WTC11 (cell line): Measurements from ENCODE around the gene DRG2. TPM values are rescaled to one million over a fixed set of nuclear protein-coding genes. Genes with fewer than 3 reads are reported as not detected.

Experiments
- ATAC-seq: fragments of 200-7000 bp; cut with Tn5 transposase; 2 replicates; pipeline ENCODE4 v1.10.0; 2021; ENCODE audit warnings: mild to moderate bottlenecking, moderate library complexity
- CTCF ChIA-PET: fragments of 300-600 bp; sonication (Branson Sonifier 250); formaldehyde crosslinking; loops from one replicate; lab custom pipeline; 2021; ENCODE audit warnings: antibody characterized with exemption; lab: Charles Lee
- POLR2A ChIA-PET: fragments of 350-600 bp; sonication (Branson Sonifier 250); formaldehyde crosslinking; loops from one replicate; lab custom pipeline; 2021; ENCODE audit warnings: antibody characterized with exemption; lab: Charles Lee
- DNase-seq: peaks from one replicate; pipeline ENCODE4 v3.0.0; 2021; ENCODE audit warnings: low spot score
- H3K27ac Mint-ChIP-seq: 2 replicates; pipeline ENCODE4 v1.8.0; 2021; ENCODE audit warnings: mixed read lengths
- H3K27me3 Mint-ChIP-seq: 2 replicates; pipeline ENCODE4 v1.8.0; 2021; ENCODE audit warnings: low read depth, mild to moderate bottlenecking, moderate library complexity, mixed read lengths
- H3K36me3 Mint-ChIP-seq: 2 replicates; pipeline ENCODE4 v1.8.0; 2021; ENCODE audit warnings: mixed read lengths
- H3K4me1 Mint-ChIP-seq: 2 replicates; pipeline ENCODE4 v1.8.0; 2022; ENCODE audit warnings: mixed read lengths
- H3K4me3 Mint-ChIP-seq: 2 replicates; pipeline ENCODE4 v1.8.0; 2021; ENCODE audit warnings: mild to moderate bottlenecking, moderate library complexity, mixed read lengths
- H3K9me3 Mint-ChIP-seq: 2 replicates; pipeline ENCODE4 v1.8.0; 2021; ENCODE audit warnings: mixed read lengths
- ELF4 ChIP-seq: sonication (generic); formaldehyde crosslinking; IDR thresholded peaks from 2 replicates; pipeline ENCODE4 v1.8.1; 2022; ENCODE audit warnings: low read depth, mild to moderate bottlenecking, moderate library complexity, missing genetic modification reagents
- FOXP1 ChIP-seq: sonication (generic); formaldehyde crosslinking; IDR thresholded peaks from 2 replicates; pipeline ENCODE4 v1.8.0; 2022; ENCODE audit warnings: missing genetic modification reagents, mild to moderate bottlenecking, moderate library complexity, borderline replicate concordance
- GABPB1 ChIP-seq: sonication (generic); formaldehyde crosslinking; IDR thresholded peaks from 2 replicates; pipeline ENCODE4 v1.8.1; 2023; ENCODE audit warnings: mild to moderate bottlenecking, missing genetic modification reagents
- GRHL2 ChIP-seq: fragments of 250-450 bp; sonication (Bioruptor Pico); IDR thresholded peaks from 2 replicates; pipeline ENCODE4 v1.8.0; 2022; ENCODE audit warnings: mild to moderate bottlenecking, moderate library complexity; ENCODE audit not compliant: insufficient replicate concordance, severe bottlenecking
- MYBL2 ChIP-seq: sonication (generic); formaldehyde crosslinking; IDR thresholded peaks from 2 replicates; pipeline ENCODE4 v1.8.1; 2023; ENCODE audit warnings: mild to moderate bottlenecking, moderate library complexity, missing genetic modification reagents
- USF1 ChIP-seq: sonication (generic); formaldehyde crosslinking; IDR thresholded peaks from 2 replicates; pipeline ENCODE4 v1.8.0; 2022; ENCODE audit warnings: mild to moderate bottlenecking, missing genetic modification reagents
- ZNF138 ChIP-seq: sonication (generic); formaldehyde crosslinking; conservative IDR thresholded peaks from 2 replicates; pipeline ENCODE4 v1.8.1; 2022; ENCODE audit warnings: mild to moderate bottlenecking, moderate library complexity, missing genetic modification reagents
- ZNF281 ChIP-seq: sonication (generic); formaldehyde crosslinking; IDR thresholded peaks from 2 replicates; pipeline ENCODE4 v1.8.0; 2023; ENCODE audit warnings: mild to moderate bottlenecking, missing genetic modification reagents
- ZNF416 ChIP-seq: fragments of 250-450 bp; sonication (Bioruptor Pico); IDR thresholded peaks from 2 replicates; pipeline ENCODE4 v1.9.0; 2021; ENCODE audit warnings: mild to moderate bottlenecking, inconsistent platforms
- ZNF671 ChIP-seq: fragments of 250-450 bp; sonication (Bioruptor Pico); IDR thresholded peaks from 2 replicates; pipeline ENCODE4 v1.8.0; 2021; ENCODE audit warnings: mild to moderate bottlenecking
- total RNA-seq: library from RNA; stranded (reverse); gene quantifications from 3 replicates; pipeline ENCODE4 v1.2.3, GENCODE V29; 2021
- TF ChIP-seq, protein P1 (sequence below): fragments of 250-450 bp; sonication (Bioruptor Pico); IDR thresholded peaks from 2 replicates; pipeline ENCODE4 v1.9.0; 2021; ENCODE audit warnings: mild to moderate bottlenecking, borderline replicate concordance
- TF ChIP-seq, protein P2 (sequence below): sonication (generic); formaldehyde crosslinking; IDR thresholded peaks from 2 replicates; pipeline ENCODE4 v1.8.0; 2023; ENCODE audit warnings: missing genetic modification reagents, mild to moderate bottlenecking, borderline replicate concordance
- TF ChIP-seq, protein P3 (sequence below): sonication (generic); formaldehyde crosslinking; conservative IDR thresholded peaks from 2 replicates; pipeline ENCODE4 v1.8.1; 2023; ENCODE audit warnings: mild to moderate bottlenecking, low read depth, missing genetic modification reagents, moderate library complexity
- TF ChIP-seq, protein P4 (sequence below): sonication (generic); formaldehyde crosslinking; IDR thresholded peaks from 2 replicates; pipeline ENCODE4 v1.8.1; 2023; ENCODE audit warnings: mild to moderate bottlenecking, moderate library complexity, missing genetic modification reagents

DRG2 gene
- total RNA-seq, 1 experiment from 2014 or later = 41.4 TPM

DNA sequence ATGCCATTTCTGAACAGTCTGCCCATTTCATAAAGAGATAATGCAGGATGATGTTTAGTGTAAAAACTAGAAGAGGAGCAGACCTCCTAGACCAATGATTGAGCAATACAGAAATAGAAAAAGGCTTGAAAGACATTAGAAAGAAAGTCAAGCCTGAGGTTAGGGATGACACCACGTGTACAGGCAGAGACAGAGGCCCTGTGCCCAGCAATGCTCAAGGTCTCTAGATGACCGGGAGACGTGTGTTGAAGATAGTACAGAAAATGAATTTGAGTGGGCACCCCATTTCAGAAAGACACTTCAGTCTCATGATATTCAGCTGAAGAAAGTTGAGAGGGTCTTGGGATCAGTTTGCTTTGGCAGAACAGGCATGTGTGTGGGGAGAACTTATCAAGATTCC, 43.1 kb upstream of the DRG2 start:
- H3K27ac Mint-ChIP-seq = no peak overlapping the region
- no peak overlapping the region for H3K4me3 Mint-ChIP-seq
- no peaks in the 10 kb centered on the region for H3K9me3 Mint-ChIP-seq
- ChIA-PET CTCF (no interaction called here), POLR2A (no interaction called here)
- peaks cover 19% of the 10 kb centered on the region for H3K36me3 Mint-ChIP-seq
- ATAC-seq (no peak), DNase-seq (no peak)
- peaks cover 18% of the 10 kb centered on the region for H3K4me1 Mint-ChIP-seq
- no peak for TF ChIP-seq ZNF416 (CRISPR knock-in tag)
- no peaks in the 10 kb centered on the region for H3K27me3 Mint-ChIP-seq

GRCh38 chr17:18045691-18046350, 41.9 kb upstream of the DRG2 start:
- no peak for ATAC-seq
- ChIA-PET CTCF (interaction anchor here (0.6 kb wide), 2 partner anchors 11 to 25 kb away, joined by 3 to 5 read pairs; no protein-coding TSS in a partner anchor), POLR2A (interaction anchor here (0.7 to 0.8 kb wide), 2 partner anchors 33 to 370 kb away, joined by 3 read pairs; no protein-coding TSS in a partner anchor)
- Mint-ChIP-seq H3K9me3 (no peaks in the 10 kb centered on the region), H3K27ac (no peak overlapping the region), H3K4me1 (peaks cover 10% of the 10 kb centered on the region), H3K27me3 (no peaks in the 10 kb centered on the region), H3K4me3 (no peak overlapping the region), H3K36me3 (peaks cover 19% of the 10 kb centered on the region)
- no peak for DNase-seq
- TF ChIP-seq GABPB1 (no peak), FOXP1 (CRISPR knock-in tag) (no peak), ZNF138 (CRISPR knock-in tag) (no peak), MYBL2 (no peak), ZNF671 (no peak), USF1 (CRISPR knock-in tag) (no peak), ZNF416 (CRISPR knock-in tag) (no peak), ZNF281 (no peak), GRHL2 (CRISPR knock-in tag) (no peak), ELF4 (CRISPR knock-in tag) (no peak)
- TF ChIP-seq, protein P1, sequence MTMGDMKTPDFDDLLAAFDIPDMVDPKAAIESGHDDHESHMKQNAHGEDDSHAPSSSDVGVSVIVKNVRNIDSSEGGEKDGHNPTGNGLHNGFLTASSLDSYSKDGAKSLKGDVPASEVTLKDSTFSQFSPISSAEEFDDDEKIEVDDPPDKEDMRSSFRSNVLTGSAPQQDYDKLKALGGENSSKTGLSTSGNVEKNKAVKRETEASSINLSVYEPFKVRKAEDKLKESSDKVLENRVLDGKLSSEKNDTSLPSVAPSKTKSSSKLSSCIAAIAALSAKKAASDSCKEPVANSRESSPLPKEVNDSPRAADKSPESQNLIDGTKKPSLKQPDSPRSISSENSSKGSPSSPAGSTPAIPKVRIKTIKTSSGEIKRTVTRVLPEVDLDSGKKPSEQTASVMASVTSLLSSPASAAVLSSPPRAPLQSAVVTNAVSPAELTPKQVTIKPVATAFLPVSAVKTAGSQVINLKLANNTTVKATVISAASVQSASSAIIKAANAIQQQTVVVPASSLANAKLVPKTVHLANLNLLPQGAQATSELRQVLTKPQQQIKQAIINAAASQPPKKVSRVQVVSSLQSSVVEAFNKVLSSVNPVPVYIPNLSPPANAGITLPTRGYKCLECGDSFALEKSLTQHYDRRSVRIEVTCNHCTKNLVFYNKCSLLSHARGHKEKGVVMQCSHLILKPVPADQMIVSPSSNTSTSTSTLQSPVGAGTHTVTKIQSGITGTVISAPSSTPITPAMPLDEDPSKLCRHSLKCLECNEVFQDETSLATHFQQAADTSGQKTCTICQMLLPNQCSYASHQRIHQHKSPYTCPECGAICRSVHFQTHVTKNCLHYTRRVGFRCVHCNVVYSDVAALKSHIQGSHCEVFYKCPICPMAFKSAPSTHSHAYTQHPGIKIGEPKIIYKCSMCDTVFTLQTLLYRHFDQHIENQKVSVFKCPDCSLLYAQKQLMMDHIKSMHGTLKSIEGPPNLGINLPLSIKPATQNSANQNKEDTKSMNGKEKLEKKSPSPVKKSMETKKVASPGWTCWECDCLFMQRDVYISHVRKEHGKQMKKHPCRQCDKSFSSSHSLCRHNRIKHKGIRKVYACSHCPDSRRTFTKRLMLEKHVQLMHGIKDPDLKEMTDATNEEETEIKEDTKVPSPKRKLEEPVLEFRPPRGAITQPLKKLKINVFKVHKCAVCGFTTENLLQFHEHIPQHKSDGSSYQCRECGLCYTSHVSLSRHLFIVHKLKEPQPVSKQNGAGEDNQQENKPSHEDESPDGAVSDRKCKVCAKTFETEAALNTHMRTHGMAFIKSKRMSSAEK (CRISPR knock-in tag) = no peak
- TF ChIP-seq, protein P2, sequence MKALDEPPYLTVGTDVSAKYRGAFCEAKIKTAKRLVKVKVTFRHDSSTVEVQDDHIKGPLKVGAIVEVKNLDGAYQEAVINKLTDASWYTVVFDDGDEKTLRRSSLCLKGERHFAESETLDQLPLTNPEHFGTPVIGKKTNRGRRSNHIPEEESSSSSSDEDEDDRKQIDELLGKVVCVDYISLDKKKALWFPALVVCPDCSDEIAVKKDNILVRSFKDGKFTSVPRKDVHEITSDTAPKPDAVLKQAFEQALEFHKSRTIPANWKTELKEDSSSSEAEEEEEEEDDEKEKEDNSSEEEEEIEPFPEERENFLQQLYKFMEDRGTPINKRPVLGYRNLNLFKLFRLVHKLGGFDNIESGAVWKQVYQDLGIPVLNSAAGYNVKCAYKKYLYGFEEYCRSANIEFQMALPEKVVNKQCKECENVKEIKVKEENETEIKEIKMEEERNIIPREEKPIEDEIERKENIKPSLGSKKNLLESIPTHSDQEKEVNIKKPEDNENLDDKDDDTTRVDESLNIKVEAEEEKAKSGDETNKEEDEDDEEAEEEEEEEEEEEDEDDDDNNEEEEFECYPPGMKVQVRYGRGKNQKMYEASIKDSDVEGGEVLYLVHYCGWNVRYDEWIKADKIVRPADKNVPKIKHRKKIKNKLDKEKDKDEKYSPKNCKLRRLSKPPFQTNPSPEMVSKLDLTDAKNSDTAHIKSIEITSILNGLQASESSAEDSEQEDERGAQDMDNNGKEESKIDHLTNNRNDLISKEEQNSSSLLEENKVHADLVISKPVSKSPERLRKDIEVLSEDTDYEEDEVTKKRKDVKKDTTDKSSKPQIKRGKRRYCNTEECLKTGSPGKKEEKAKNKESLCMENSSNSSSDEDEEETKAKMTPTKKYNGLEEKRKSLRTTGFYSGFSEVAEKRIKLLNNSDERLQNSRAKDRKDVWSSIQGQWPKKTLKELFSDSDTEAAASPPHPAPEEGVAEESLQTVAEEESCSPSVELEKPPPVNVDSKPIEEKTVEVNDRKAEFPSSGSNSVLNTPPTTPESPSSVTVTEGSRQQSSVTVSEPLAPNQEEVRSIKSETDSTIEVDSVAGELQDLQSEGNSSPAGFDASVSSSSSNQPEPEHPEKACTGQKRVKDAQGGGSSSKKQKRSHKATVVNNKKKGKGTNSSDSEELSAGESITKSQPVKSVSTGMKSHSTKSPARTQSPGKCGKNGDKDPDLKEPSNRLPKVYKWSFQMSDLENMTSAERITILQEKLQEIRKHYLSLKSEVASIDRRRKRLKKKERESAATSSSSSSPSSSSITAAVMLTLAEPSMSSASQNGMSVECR (CRISPR knock-in tag) = no peak
- TF ChIP-seq, protein P3, sequence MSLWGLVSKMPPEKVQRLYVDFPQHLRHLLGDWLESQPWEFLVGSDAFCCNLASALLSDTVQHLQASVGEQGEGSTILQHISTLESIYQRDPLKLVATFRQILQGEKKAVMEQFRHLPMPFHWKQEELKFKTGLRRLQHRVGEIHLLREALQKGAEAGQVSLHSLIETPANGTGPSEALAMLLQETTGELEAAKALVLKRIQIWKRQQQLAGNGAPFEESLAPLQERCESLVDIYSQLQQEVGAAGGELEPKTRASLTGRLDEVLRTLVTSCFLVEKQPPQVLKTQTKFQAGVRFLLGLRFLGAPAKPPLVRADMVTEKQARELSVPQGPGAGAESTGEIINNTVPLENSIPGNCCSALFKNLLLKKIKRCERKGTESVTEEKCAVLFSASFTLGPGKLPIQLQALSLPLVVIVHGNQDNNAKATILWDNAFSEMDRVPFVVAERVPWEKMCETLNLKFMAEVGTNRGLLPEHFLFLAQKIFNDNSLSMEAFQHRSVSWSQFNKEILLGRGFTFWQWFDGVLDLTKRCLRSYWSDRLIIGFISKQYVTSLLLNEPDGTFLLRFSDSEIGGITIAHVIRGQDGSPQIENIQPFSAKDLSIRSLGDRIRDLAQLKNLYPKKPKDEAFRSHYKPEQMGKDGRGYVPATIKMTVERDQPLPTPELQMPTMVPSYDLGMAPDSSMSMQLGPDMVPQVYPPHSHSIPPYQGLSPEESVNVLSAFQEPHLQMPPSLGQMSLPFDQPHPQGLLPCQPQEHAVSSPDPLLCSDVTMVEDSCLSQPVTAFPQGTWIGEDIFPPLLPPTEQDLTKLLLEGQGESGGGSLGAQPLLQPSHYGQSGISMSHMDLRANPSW (CRISPR knock-in tag) = no peak
- TF ChIP-seq, protein P4, sequence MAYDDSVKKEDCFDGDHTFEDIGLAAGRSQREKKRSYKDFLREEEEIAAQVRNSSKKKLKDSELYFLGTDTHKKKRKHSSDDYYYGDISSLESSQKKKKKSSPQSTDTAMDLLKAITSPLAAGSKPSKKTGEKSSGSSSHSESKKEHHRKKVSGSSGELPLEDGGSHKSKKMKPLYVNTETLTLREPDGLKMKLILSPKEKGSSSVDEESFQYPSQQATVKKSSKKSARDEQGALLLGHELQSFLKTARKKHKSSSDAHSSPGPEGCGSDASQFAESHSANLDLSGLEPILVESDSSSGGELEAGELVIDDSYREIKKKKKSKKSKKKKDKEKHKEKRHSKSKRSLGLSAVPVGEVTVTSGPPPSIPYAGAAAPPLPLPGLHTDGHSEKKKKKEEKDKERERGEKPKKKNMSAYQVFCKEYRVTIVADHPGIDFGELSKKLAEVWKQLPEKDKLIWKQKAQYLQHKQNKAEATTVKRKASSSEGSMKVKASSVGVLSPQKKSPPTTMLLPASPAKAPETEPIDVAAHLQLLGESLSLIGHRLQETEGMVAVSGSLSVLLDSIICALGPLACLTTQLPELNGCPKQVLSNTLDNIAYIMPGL (CRISPR knock-in tag) = no peak
